Adrenal gland (tissue), 5 donors: ENCODE results near the gene PGM2.

ENCODE experiments used
- POLR2A ChIP-seq, 2 donors: fragments of 450-650 bp; IDR thresholded peaks; one replicate each; pipeline ENCODE4 v1.6.1; 2017; ENCODE audit warnings: antibody characterized with exemption in 2 of 2, mild to moderate bottlenecking in 2 of 2, moderate library complexity in 1 of 2
- TF ChIP-seq, protein P1 (sequence below), 6 experiments: fragments of 450-650 bp in 4 of 6; fragments of 200-600 bp in 2 of 6; sonication (generic) in 1 of 6; IDR thresholded peaks; 1 replicate in 5 of 6; 2 replicates in 1 of 6; pipeline versions ENCODE4 v1.5.1 to v1.8.0; 2016 to 2021; ENCODE audit warnings: antibody characterized with exemption in 6 of 6, mild to moderate bottlenecking in 2 of 6, moderate library complexity in 1 of 6
- donor health status: DM: no; HTN: no; CAD: no.

DNA sequence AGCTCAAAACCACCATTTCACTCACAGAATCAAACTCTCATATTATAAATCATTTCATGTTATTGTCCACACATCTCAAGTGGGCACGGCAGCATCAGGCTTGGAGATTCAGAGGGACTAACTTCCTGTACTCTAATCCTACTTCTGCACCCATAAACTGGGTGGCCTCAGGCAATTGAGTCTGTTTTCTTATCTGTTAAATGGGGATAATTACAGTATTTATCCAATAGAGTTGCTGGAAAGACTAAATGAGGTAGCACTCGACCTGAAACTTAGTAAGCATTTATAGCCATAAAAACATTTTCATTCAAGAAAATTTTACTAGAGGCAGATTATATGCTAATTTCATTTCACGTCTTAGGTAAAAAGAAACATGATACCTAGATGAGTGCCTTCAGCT is 77.4 kb downstream of the PGM2 start:
- TF ChIP-seq, protein P1, sequence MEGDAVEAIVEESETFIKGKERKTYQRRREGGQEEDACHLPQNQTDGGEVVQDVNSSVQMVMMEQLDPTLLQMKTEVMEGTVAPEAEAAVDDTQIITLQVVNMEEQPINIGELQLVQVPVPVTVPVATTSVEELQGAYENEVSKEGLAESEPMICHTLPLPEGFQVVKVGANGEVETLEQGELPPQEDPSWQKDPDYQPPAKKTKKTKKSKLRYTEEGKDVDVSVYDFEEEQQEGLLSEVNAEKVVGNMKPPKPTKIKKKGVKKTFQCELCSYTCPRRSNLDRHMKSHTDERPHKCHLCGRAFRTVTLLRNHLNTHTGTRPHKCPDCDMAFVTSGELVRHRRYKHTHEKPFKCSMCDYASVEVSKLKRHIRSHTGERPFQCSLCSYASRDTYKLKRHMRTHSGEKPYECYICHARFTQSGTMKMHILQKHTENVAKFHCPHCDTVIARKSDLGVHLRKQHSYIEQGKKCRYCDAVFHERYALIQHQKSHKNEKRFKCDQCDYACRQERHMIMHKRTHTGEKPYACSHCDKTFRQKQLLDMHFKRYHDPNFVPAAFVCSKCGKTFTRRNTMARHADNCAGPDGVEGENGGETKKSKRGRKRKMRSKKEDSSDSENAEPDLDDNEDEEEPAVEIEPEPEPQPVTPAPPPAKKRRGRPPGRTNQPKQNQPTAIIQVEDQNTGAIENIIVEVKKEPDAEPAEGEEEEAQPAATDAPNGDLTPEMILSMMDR (IDR thresholded peaks at IDR 0.05): no peak
- no peak for TF ChIP-seq POLR2A (IDR thresholded peaks at IDR 0.05)
